ENCODE data around the gene LPIN2. TPM values are rescaled to one million over a fixed set of nuclear protein-coding genes. Genes with fewer than 3 reads are reported as not detected.
A peak's percentile ranks its signal among the peaks of the same experiment; 100 is the strongest.

The LPIN2 gene
- total RNA-seq, 1 donor from 2014 or later = 26.1 TPM

GRCh38 chr18:2984703-2985261 lies 28.2 kb downstream of the LPIN2 start:
- Mint-ChIP-seq H3K27me3 (ENCODE audit: unreplicated experiment) (peaks cover 2% of the 10 kb centered on the region), H3K9me3 (ENCODE audit: unreplicated experiment) (no peaks in the 10 kb centered on the region), H3K4me1 (ENCODE audit: unreplicated experiment) (peaks cover 14% of the 10 kb centered on the region), H3K4me3 (ENCODE audit: unreplicated experiment) (no peak overlapping the region), H3K36me3 (ENCODE audit: low read depth, unreplicated experiment) (no peaks in the 10 kb centered on the region), H3K27ac (ENCODE audit: unreplicated experiment) (no peak overlapping the region)
- no peak for DNase-seq (ENCODE audit: low spot score)
- TF ChIP-seq CTCF (IDR thresholded peaks at IDR 0.05; ENCODE audit: unreplicated experiment) = no peak

GRCh38 chr18:2984091-2984490 lies 28.9 kb downstream of the LPIN2 start:
- Mint-ChIP-seq H3K9me3 (ENCODE audit: unreplicated experiment) (no peaks in the 10 kb centered on the region), H3K36me3 (ENCODE audit: low read depth, unreplicated experiment) (no peaks in the 10 kb centered on the region), H3K4me1 (ENCODE audit: unreplicated experiment) (peaks cover 15% of the 10 kb centered on the region), H3K27ac (ENCODE audit: unreplicated experiment) (no peak overlapping the region), H3K27me3 (ENCODE audit: unreplicated experiment) (peaks cover 2% of the 10 kb centered on the region), H3K4me3 (ENCODE audit: unreplicated experiment) (no peak overlapping the region)
- TF ChIP-seq CTCF (IDR thresholded peaks at IDR 0.05; ENCODE audit: unreplicated experiment) = no peak
- no peak for DNase-seq (ENCODE audit: low spot score)

- Mint-ChIP-seq H3K27ac (ENCODE audit: unreplicated experiment) (no peak overlapping the region), H3K4me3 (ENCODE audit: unreplicated experiment) (no peak overlapping the region), H3K4me1 (ENCODE audit: unreplicated experiment) (peaks cover 18% of the 10 kb centered on the region), H3K9me3 (ENCODE audit: unreplicated experiment) (no peaks in the 10 kb centered on the region), H3K36me3 (ENCODE audit: low read depth, unreplicated experiment) (no peaks in the 10 kb centered on the region), H3K27me3 (ENCODE audit: unreplicated experiment) (peaks cover 2% of the 10 kb centered on the region)
- no peak for TF ChIP-seq CTCF (IDR thresholded peaks at IDR 0.05; ENCODE audit: unreplicated experiment)
- no peak for DNase-seq (ENCODE audit: low spot score)
Measured at GRCh38 chr18:2983296-2983695, 29.6 kb downstream of the LPIN2 start.

GRCh38 chr18:2982452-2983269 lies 30.3 kb downstream of the LPIN2 start:
- DNase-seq (ENCODE audit: low spot score) = no peak
- no peaks in the 10 kb centered on the region for H3K9me3 Mint-ChIP-seq (ENCODE audit: unreplicated experiment)
- TF ChIP-seq CTCF (IDR thresholded peaks at IDR 0.05; ENCODE audit: unreplicated experiment) = no peak
- H3K27ac Mint-ChIP-seq (ENCODE audit: unreplicated experiment) = no peak overlapping the region
- peaks cover 20% of the 10 kb centered on the region for H3K4me1 Mint-ChIP-seq (ENCODE audit: unreplicated experiment)
- H3K36me3 Mint-ChIP-seq (ENCODE audit: low read depth, unreplicated experiment) = peaks cover under 1% of the 10 kb centered on the region
- no peak overlapping the region for H3K4me3 Mint-ChIP-seq (ENCODE audit: unreplicated experiment)
- H3K27me3 Mint-ChIP-seq (ENCODE audit: unreplicated experiment) = peaks cover 3% of the 10 kb centered on the region

GRCh38 chr18:2982022-2982421 lies 30.9 kb downstream of the LPIN2 start:
- Mint-ChIP-seq H3K27ac (ENCODE audit: unreplicated experiment) (peak overlapping the region; percentile 49), H3K9me3 (ENCODE audit: unreplicated experiment) (no peaks in the 10 kb centered on the region), H3K4me3 (ENCODE audit: unreplicated experiment) (no peak overlapping the region), H3K27me3 (ENCODE audit: unreplicated experiment) (peaks cover 3% of the 10 kb centered on the region), H3K4me1 (ENCODE audit: unreplicated experiment) (peaks cover 20% of the 10 kb centered on the region), H3K36me3 (ENCODE audit: low read depth, unreplicated experiment) (peaks cover 3% of the 10 kb centered on the region)
- no peak for DNase-seq (ENCODE audit: low spot score)
- TF ChIP-seq CTCF (IDR thresholded peaks at IDR 0.05; ENCODE audit: unreplicated experiment) = no peak
